ENCODE measurements around the gene RAB6B. TPM values are rescaled to one million over a fixed set of nuclear protein-coding genes. Genes with fewer than 3 reads are reported as not detected.

The RAB6B gene
- total RNA-seq, 6 experiments from 2014 or later = 1.6 to 5.4 (median 2.1) TPM

- H3K27ac Mint-ChIP-seq = no peak overlapping the region
- H3K27me3 Mint-ChIP-seq (ENCODE audit: insufficient read depth) = peaks cover 12% of the 10 kb centered on the region
Observed at GRCh38 chr3:133838916-133839800, 56.5 kb downstream of the RAB6B start.

GRCh38 chr3:133838296-133838789, 57.3 kb downstream of the RAB6B start:
- TF ChIP-seq, protein P1, sequence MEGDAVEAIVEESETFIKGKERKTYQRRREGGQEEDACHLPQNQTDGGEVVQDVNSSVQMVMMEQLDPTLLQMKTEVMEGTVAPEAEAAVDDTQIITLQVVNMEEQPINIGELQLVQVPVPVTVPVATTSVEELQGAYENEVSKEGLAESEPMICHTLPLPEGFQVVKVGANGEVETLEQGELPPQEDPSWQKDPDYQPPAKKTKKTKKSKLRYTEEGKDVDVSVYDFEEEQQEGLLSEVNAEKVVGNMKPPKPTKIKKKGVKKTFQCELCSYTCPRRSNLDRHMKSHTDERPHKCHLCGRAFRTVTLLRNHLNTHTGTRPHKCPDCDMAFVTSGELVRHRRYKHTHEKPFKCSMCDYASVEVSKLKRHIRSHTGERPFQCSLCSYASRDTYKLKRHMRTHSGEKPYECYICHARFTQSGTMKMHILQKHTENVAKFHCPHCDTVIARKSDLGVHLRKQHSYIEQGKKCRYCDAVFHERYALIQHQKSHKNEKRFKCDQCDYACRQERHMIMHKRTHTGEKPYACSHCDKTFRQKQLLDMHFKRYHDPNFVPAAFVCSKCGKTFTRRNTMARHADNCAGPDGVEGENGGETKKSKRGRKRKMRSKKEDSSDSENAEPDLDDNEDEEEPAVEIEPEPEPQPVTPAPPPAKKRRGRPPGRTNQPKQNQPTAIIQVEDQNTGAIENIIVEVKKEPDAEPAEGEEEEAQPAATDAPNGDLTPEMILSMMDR (IDR thresholded peaks at IDR 0.05) = no peak
- no peak overlapping the region for H3K27ac Mint-ChIP-seq
- no peak overlapping the region for H3K4me3 Mint-ChIP-seq
- no peaks in the 10 kb centered on the region for H3K4me1 Mint-ChIP-seq (ENCODE audit: low read depth)
- DNase-seq = no peak
- H3K9me3 Mint-ChIP-seq = no peaks in the 10 kb centered on the region
- H3K36me3 Mint-ChIP-seq (ENCODE audit: low read depth) = no peaks in the 10 kb centered on the region
- H3K27me3 Mint-ChIP-seq (ENCODE audit: insufficient read depth) = peaks cover 9% of the 10 kb centered on the region

More at GRCh38 chr3:133838916-133839800, 56.5 kb downstream of the RAB6B start:
- no peak overlapping the region for H3K4me3 Mint-ChIP-seq
- TF ChIP-seq, protein P1 (IDR thresholded peaks at IDR 0.05) = no peak
- H3K36me3 Mint-ChIP-seq (ENCODE audit: low read depth) = no peaks in the 10 kb centered on the region
- H3K4me1 Mint-ChIP-seq (ENCODE audit: low read depth) = peaks cover 7% of the 10 kb centered on the region; the same call in 1 of the 2 replicates
- no peaks in the 10 kb centered on the region for H3K9me3 Mint-ChIP-seq
- DNase-seq = no peak

DNA sequence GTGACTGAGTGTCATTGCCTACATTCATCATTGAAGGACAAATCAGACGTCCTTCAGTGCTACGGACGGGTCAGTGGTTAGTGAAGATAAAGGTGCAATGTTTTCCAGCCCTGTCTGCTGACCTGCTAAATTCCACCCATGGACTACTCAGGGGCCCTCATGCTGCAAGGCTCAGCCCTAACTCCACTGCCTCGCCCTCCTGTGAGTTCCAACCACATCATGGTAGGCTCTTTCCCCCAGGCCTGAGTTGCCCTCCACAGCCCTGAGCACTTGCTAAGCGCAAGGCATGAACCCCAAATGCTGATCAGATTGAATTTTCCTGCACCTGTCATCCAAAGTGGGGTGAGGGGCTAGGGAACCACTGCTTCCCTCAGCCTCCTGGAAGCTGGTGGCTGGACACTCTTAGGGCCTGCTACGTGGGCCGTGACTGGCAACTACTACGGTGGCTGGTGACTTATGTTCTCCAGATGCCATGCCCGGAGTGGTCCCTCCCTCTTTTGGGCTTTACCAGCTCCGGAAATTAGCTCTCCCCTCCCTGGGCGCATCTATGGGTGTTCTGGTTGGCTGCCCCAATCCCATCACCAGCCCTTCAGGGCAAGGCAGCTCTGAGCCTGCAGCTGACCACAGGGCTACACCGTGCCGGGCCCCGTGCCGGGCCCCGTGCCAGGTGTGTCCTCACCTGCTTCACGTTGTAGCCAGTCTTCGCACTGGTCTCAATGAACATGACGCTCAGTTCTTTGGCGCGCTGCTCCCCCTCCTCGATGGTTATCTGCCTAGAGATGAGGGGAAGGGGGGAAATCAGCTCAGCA, 58.0 kb downstream of the RAB6B start:
- no peak overlapping the region for H3K27ac Mint-ChIP-seq

DNA sequence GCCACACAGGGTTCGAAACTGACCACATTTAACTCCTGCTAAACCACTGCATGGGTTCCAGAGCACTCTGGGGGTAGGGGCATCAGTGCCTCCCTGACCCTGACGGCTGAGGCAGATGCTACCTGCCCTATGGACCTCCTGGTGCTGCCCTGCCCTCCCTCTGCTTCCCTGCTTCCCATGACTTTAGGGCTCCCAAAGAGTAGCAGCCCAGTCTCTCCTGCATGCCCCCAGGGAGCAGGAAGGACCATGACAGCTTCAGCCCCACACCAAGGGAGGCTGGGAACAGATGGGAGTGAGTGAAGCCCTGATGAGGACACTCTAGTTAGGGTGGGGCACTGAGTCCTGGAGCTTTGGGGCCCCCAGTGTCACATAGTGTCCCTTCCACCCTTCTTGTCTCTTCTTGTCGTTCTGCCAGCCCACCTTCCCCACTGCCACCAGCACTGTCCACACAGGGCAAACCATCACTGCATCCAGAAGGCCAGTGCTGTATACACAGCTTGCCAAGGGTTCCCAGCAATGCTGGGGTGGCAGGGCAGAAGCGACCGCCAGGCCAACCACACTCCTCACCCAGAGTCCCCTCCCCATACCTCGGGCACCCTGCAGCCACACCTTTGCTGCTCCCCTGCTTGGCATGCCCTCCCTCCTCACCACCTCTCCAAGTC, 59.1 kb downstream of the RAB6B start:
- Mint-ChIP-seq H3K4me1 (ENCODE audit: low read depth) (no peaks in the 10 kb centered on the region), H3K36me3 (ENCODE audit: low read depth) (no peaks in the 10 kb centered on the region), H3K9me3 (no peaks in the 10 kb centered on the region), H3K27ac (no peak overlapping the region), H3K4me3 (no peak overlapping the region), H3K27me3 (ENCODE audit: insufficient read depth) (peaks cover 9% of the 10 kb centered on the region)
- TF ChIP-seq, protein P1 (IDR thresholded peaks at IDR 0.05) = no peak
- DNase-seq = no peak

More for the DNA sequence above, 58.0 kb downstream of the RAB6B start:
- Mint-ChIP-seq H3K4me1 (ENCODE audit: low read depth) (no peaks in the 10 kb centered on the region), H3K4me3 (no peak overlapping the region), H3K9me3 (no peaks in the 10 kb centered on the region), H3K27me3 (ENCODE audit: insufficient read depth) (peaks cover 9% of the 10 kb centered on the region), H3K36me3 (ENCODE audit: low read depth) (no peaks in the 10 kb centered on the region)
- DNase-seq = no peak
- TF ChIP-seq, protein P1 (IDR thresholded peaks at IDR 0.05) = no peak

DNA sequence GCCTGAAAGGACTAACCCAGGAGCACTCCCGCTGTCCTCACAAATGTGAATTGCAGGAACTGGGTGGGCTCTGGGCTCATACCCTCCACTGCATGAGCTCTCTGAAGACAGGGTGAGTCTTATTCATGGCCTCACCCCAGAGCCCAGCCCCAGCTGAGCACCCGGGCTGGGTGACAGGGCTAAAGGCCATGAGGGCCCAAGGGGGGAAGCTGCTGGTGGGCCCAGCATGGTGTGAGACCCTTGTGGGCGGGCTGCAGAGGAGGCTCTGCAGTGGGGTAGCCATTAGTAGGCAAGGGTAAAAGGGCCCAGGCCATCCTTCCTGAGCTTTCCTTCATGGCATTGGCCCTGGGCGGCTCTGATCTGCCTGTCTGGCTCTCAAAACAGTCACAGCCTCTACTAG, 59.7 kb downstream of the RAB6B start:
- H3K36me3 Mint-ChIP-seq (ENCODE audit: low read depth) = no peaks in the 10 kb centered on the region
- no peaks in the 10 kb centered on the region for H3K9me3 Mint-ChIP-seq
- no peak overlapping the region for H3K4me3 Mint-ChIP-seq
- no peak for DNase-seq
- peaks cover 9% of the 10 kb centered on the region for H3K27me3 Mint-ChIP-seq (ENCODE audit: insufficient read depth)
- TF ChIP-seq, protein P1 (IDR thresholded peaks at IDR 0.05) = no peak
- H3K27ac Mint-ChIP-seq = no peak overlapping the region
- H3K4me1 Mint-ChIP-seq (ENCODE audit: low read depth) = no peaks in the 10 kb centered on the region

Measured in HFFc6 (cell line).